SK-N-SH (cell line): ENCODE results near the gene TSSK6. TPM values are rescaled to one million over a fixed set of nuclear protein-coding genes. Genes with fewer than 3 reads are reported as not detected.

Experiments used
- CTCF ChIA-PET: fragments of 300-600, 350-600 bp; formaldehyde crosslinking; extraction: SDS; loops from one replicate; lab custom pipeline; 2021; lab: Yijun Ruan, JAX
- POLR2A ChIA-PET: fragments of 350-600 bp; sonication (Branson Sonifier 250); formaldehyde crosslinking; extraction: SDS; loops from one replicate; lab custom pipeline; 2020; ENCODE audit warnings: antibody characterized with exemption, inconsistent platforms; lab: Yijun Ruan, JAX
- DNase-seq: peaks from one replicate; pipeline ENCODE4 v3.0.0; 2012
- H2AFZ ChIP-seq: fragments of 200-600 bp; sonication (generic); 2 replicates; pipeline ENCODE4 v1.8.1; 2016; ENCODE audit warnings: antibody characterized with exemption, mild to moderate bottlenecking, low read depth
- H3F3A ChIP-seq: fragments of 200-600 bp; sonication (generic); replicated peaks from 2 replicates; pipeline ENCODE3; 2016; ENCODE audit warnings: antibody characterized with exemption, mild to moderate bottlenecking; ENCODE audit not compliant: insufficient read depth
- H3K27ac ChIP-seq, 2 experiments: fragments of 200-500 bp in 1 of 2; fragments of 200-600 bp in 1 of 2; sonication (Bioruptor generic) in 1 of 2; sonication (generic), shearing (Covaris generic) in 1 of 2; 2 replicates each; pipeline versions ENCODE4 v1.5.1 to v1.6.1; 2014 to 2016; ENCODE audit warnings: low read depth in 2 of 2, inconsistent platforms in 1 of 2, low read length in 1 of 2, mild to moderate bottlenecking in 1 of 2, mixed read lengths in 1 of 2
- H3K27me3 ChIP-seq: fragments of 200-600 bp; sonication (generic), shearing (Covaris generic); 2 replicates; pipeline ENCODE4 v1.6.1; 2016; ENCODE audit warnings: mixed run types; ENCODE audit not compliant: insufficient read depth
- H3K36me3 ChIP-seq, 2 experiments: fragments of 200-500 bp in 1 of 2; fragments of 200-600 bp in 1 of 2; sonication (Bioruptor generic) in 1 of 2; sonication (generic) in 1 of 2; replicated peaks in 1 of 2; 2 replicates each; pipeline versions ENCODE3 to v1.5.1; 2014 to 2016; ENCODE audit warnings: low read length in 1 of 2, mild to moderate bottlenecking in 1 of 2; ENCODE audit not compliant: insufficient read depth in 2 of 2, control insufficient read depth in 1 of 2
- H3K4me1 ChIP-seq, 2 experiments: fragments of 200-500 bp in 1 of 2; fragments of 200-600 bp in 1 of 2; sonication (Bioruptor generic) in 1 of 2; sonication (generic), shearing (Covaris generic) in 1 of 2; 2 replicates each; pipeline versions ENCODE4 v1.5.1 to v1.6.1; 2014 to 2016; ENCODE audit warnings: low read depth in 1 of 2, low read length in 1 of 2, mixed run types in 1 of 2; ENCODE audit not compliant: insufficient read depth in 2 of 2, control insufficient read depth in 1 of 2
- H3K4me2 ChIP-seq: fragments of 200-600 bp; sonication (generic), shearing (Covaris generic); 2 replicates; pipeline ENCODE4 v1.6.1; 2017; ENCODE audit warnings: mixed run types
- H3K4me3 ChIP-seq, 2 experiments: fragments of 200-500 bp in 1 of 2; fragments of 200-600 bp in 1 of 2; sonication (Bioruptor generic) in 1 of 2; sonication (generic), shearing (Covaris generic) in 1 of 2; 2 replicates each; pipeline versions ENCODE4 v1.5.1 to v1.8.1; 2014 to 2016; ENCODE audit warnings: low read depth in 2 of 2, inconsistent platforms in 1 of 2, low read length in 1 of 2, mild to moderate bottlenecking in 1 of 2, mixed read lengths in 1 of 2, moderate library complexity in 1 of 2
- H3K79me2 ChIP-seq: fragments of 200-600 bp; sonication (generic); 2 replicates; pipeline ENCODE4 v1.8.1; 2017; ENCODE audit warnings: mild to moderate bottlenecking; ENCODE audit not compliant: insufficient read depth
- H3K9ac ChIP-seq: fragments of 200-600 bp; sonication (generic); 2 replicates; pipeline ENCODE4 v1.6.1; 2017; ENCODE audit warnings: mixed run types
- H3K9me2 ChIP-seq: fragments of 200-600 bp; sonication (generic); 2 replicates; pipeline ENCODE4 v1.6.1; 2017; ENCODE audit warnings: mixed run types
- H3K9me3 ChIP-seq: fragments of 200-600 bp; sonication (generic); 2 replicates; pipeline ENCODE4 v1.6.1; 2017; ENCODE audit warnings: mixed run types, mild to moderate bottlenecking, moderate library complexity
- H4K20me1 ChIP-seq: fragments of 200-600 bp; sonication (generic); 2 replicates; pipeline ENCODE4 v1.6.1; 2017; ENCODE audit warnings: mild to moderate bottlenecking, mixed run types; ENCODE audit not compliant: insufficient read depth
- CHD2 ChIP-seq: fragments of 150-350 bp; IDR thresholded peaks from 2 replicates; pipeline ENCODE4 v1.6.1; 2018; ENCODE audit warnings: low read length; ENCODE audit not compliant: partially characterized antibody
- CTCF ChIP-seq: fragments of 200-600 bp; sonication (generic); IDR thresholded peaks from 2 replicates; pipeline ENCODE4 v1.6.1; 2017; ENCODE audit warnings: antibody characterized with exemption, mild to moderate bottlenecking, moderate library complexity
- ELF1 ChIP-seq: IDR thresholded peaks from 2 replicates; pipeline ENCODE4 v1.4.0; 2012
- EP300 ChIP-seq, 2 experiments: IDR thresholded peaks; 2 replicates each; pipeline versions ENCODE4 v1.4.0 to v1.6.1; 2012; ENCODE audit warnings: borderline replicate concordance in 1 of 2, low read depth in 1 of 2, low read length in 1 of 2
- FOSL2 ChIP-seq: IDR thresholded peaks from 2 replicates; pipeline ENCODE4 v1.4.0; 2012; ENCODE audit warnings: low read depth, mild to moderate bottlenecking, moderate library complexity, borderline replicate concordance
- FOXM1 ChIP-seq: IDR thresholded peaks from 2 replicates; pipeline ENCODE4 v1.4.0; 2012; ENCODE audit warnings: low read depth, mild to moderate bottlenecking
- GABPA ChIP-seq: IDR thresholded peaks from 2 replicates; pipeline ENCODE4 v1.4.0; 2012; ENCODE audit warnings: low read depth, mild to moderate bottlenecking
- MAX ChIP-seq: IDR thresholded peaks from 2 replicates; pipeline ENCODE4 v1.4.0; 2012; ENCODE audit warnings: low read depth
- MEF2A ChIP-seq: IDR thresholded peaks from 2 replicates; pipeline ENCODE4 v1.4.0; 2012; ENCODE audit warnings: low read depth, borderline replicate concordance
- POLR2AphosphoS5 ChIP-seq: IDR thresholded peaks from 2 replicates; pipeline ENCODE4 v1.6.1; 2012; ENCODE audit warnings: low read depth, low read length
- RFX5 ChIP-seq: IDR thresholded peaks from 2 replicates; pipeline ENCODE4 v1.6.1; 2012; ENCODE audit warnings: mild to moderate bottlenecking, improper control_type of control experiment, low read length
- RXRA ChIP-seq: IDR thresholded peaks from 2 replicates; pipeline ENCODE4 v1.4.0; 2012; ENCODE audit warnings: low read depth, mild to moderate bottlenecking, borderline replicate concordance
- SMC3 ChIP-seq: IDR thresholded peaks from 2 replicates; pipeline ENCODE4 v1.6.1; 2012; ENCODE audit warnings: low read depth, low read length, improper control_type of control experiment
- TAF1 ChIP-seq: IDR thresholded peaks from 2 replicates; pipeline ENCODE4 v1.6.1; 2012; ENCODE audit warnings: low read depth, mild to moderate bottlenecking, low read length, moderate library complexity, borderline replicate concordance
- TEAD4 ChIP-seq: IDR thresholded peaks from 2 replicates; pipeline ENCODE4 v1.4.0; 2012; ENCODE audit warnings: mild to moderate bottlenecking, borderline replicate concordance; ENCODE audit not compliant: insufficient read depth
- USF2 ChIP-seq: fragments of 150-350 bp; IDR thresholded peaks from 2 replicates; pipeline ENCODE4 v1.6.1; 2017; ENCODE audit warnings: antibody characterized with exemption, low read length, low read depth, borderline replicate concordance
- WGBS: methylation state at CpG from one replicate; pipeline ENCODE4 v1.1.6; 2017; ENCODE audit warnings: low lambda C conversion rate; 5-methylcytosine and 5-hydroxymethylcytosine counted together
- polyA plus RNA-seq, 3 experiments: library from polyadenylated mRNA; depleted of rRNA; stranded (reverse); fragments of >200 nt; gene quantifications; 2 replicates each; pipeline ENCODE4 v1.2.3, GENCODE V29; 2012
- TF ChIP-seq, protein P1 (sequence below): fragments of 150-350 bp; IDR thresholded peaks from 2 replicates; pipeline ENCODE4 v1.6.1; 2016; ENCODE audit warnings: mild to moderate bottlenecking, low read depth, low read length

The TSSK6 gene
- polyA plus RNA-seq, 1 of the 3 experiments (the other 2 are of a cell fraction), result 3.1 TPM

- no peaks in the 10 kb centered on the region for H3K9me2 ChIP-seq
- H3K36me3 ChIP-seq, result peaks cover 5 to 11% of the 10 kb centered on the region in 2 experiments
- H4K20me1 ChIP-seq, result peaks cover 16% of the 10 kb centered on the region
- no peaks in the 10 kb centered on the region for H3K9me3 ChIP-seq
- peaks cover 14% of the 10 kb centered on the region for H3F3A ChIP-seq
- no peaks in the 10 kb centered on the region for H3K27me3 ChIP-seq
- TF ChIP-seq CHD2 (no peak), MEF2A (no peak), ELF1 (no peak), FOSL2 (no peak), CTCF (no peak), SMC3 (no peak), MAX (no peak)
- TF ChIP-seq, protein P1, sequence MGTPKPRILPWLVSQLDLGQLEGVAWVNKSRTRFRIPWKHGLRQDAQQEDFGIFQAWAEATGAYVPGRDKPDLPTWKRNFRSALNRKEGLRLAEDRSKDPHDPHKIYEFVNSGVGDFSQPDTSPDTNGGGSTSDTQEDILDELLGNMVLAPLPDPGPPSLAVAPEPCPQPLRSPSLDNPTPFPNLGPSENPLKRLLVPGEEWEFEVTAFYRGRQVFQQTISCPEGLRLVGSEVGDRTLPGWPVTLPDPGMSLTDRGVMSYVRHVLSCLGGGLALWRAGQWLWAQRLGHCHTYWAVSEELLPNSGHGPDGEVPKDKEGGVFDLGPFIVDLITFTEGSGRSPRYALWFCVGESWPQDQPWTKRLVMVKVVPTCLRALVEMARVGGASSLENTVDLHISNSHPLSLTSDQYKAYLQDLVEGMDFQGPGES, result no peak
- TF ChIP-seq, all 33 proteins: peak for 0
- no peak overlapping the region for H3K4me3 ChIP-seq
- no peak overlapping the region for H2AFZ ChIP-seq
- H3K27ac ChIP-seq, result no peak overlapping the region
- H3K4me2 ChIP-seq, result no peak overlapping the region
- WGBS, result 91% methylated on average over 4 of the region's 4 CpGs
- no peak for DNase-seq
- peaks cover 0 to 14% of the 10 kb centered on the region in 2 experiments; a peak in 1 of 4 replicates for H3K4me1 ChIP-seq
- ChIA-PET CTCF (interaction anchor here (1.2 to 15.3 kb wide), 8 partner anchors 10 to 188 kb away, joined by 3 to 258 read pairs (median 16); partner anchors contain the start of genes GMIP, NDUFA13 and TSSK6), POLR2A (interaction anchor here (0.6 kb wide), 1 partner anchor 95 kb away, joined by 3 read pairs; no protein-coding TSS in a partner anchor)
- peaks cover 3% of the 10 kb centered on the region; the same call in 1 of the 2 replicates for H3K79me2 ChIP-seq
- H3K9ac ChIP-seq, result no peak overlapping the region
Observed at GRCh38 chr19:19530889-19531288, 15.5 kb upstream of the TSSK6 start.

DNA sequence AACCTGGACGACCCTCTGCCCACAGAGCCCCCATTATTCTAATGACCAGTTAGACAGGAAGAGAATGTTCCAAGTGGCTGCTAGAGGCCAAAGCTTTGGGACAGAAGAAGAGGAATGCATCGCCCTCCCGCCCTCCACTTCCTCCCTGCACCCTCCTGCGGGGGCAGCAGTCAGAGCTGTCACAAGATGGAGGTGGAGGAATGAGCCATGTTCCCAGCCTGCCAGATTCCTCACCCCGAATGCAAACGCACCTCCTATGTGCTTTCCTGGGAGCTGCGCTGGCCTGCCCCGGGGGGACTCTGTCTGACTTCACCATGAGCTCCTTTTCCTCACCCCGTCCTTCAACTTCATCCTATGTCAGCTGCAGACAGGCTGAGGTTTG, 15.1 kb upstream of the TSSK6 start:
- H2AFZ ChIP-seq, result no peak overlapping the region
- peaks cover 21% of the 10 kb centered on the region for H4K20me1 ChIP-seq
- no peaks in the 10 kb centered on the region for H3K9me2 ChIP-seq
- POLR2A ChIA-PET, result no interaction called here
- 89% methylated on average over 8 of the region's 9 CpGs for WGBS
- no peak overlapping the region for H3K4me2 ChIP-seq
- no peak overlapping the region for H3K27ac ChIP-seq
- CTCF ChIA-PET, result interaction anchor here (1.2 to 15.3 kb wide), 6 partner anchors 14 to 187 kb away, joined by 3 to 258 read pairs (median 28); partner anchors contain the start of genes GMIP, NDUFA13 and TSSK6
- H3K36me3 ChIP-seq, result peaks cover 5 to 12% of the 10 kb centered on the region in 2 experiments
- no peak overlapping the region for H3K9ac ChIP-seq
- no peak for DNase-seq
- peaks cover 3% of the 10 kb centered on the region; the same call in 1 of the 2 replicates for H3K79me2 ChIP-seq
- peaks cover 0 to 14% of the 10 kb centered on the region in 2 experiments; a peak in 1 of 4 replicates for H3K4me1 ChIP-seq
- H3K27me3 ChIP-seq, result no peaks in the 10 kb centered on the region
- no peaks in the 10 kb centered on the region for H3K9me3 ChIP-seq
- H3K4me3 ChIP-seq, result no peak overlapping the region
- H3F3A ChIP-seq, result peaks cover 14% of the 10 kb centered on the region
- TF ChIP-seq FOXM1 (no peak), CHD2 (no peak), CTCF (no peak), TEAD4 (no peak), POLR2AphosphoS5 (no peak), USF2 (no peak), RFX5 (no peak), EP300 (IDR thresholded peaks at IDR 0.05; ENCODE audit: borderline replicate concordance in 1 of 2, low read depth in 1 of 2, low read length in 1 of 2) (no peak), GABPA (no peak), MEF2A (no peak), MAX (no peak), TAF1 (no peak), RXRA (no peak), FOSL2 (no peak)
- TF ChIP-seq, protein P1, result no peak
